ENCODE measurements around the gene CD163L1. TPM values are rescaled to one million over a fixed set of nuclear protein-coding genes. Genes with fewer than 3 reads are reported as not detected.

The CD163L1 gene
- total RNA-seq, 2 donors from 2014 or later = 0.42 to 0.99 TPM

GRCh38 chr12:7373226-7373625 is 70.7 kb downstream of the CD163L1 start:
- Histone ChIP-seq H3K4me3 (ENCODE audit: low read length) (no peak overlapping the region), H3K9me3 (ENCODE audit: control insufficient read depth, low read length) (peaks cover 12% of the 10 kb centered on the region), H3K9ac (ENCODE audit: extremely low read depth, low read length, poor library complexity, severe bottlenecking) (no peak overlapping the region), H3K27me3 (ENCODE audit: control insufficient read depth, insufficient read depth, low read length, poor library complexity, severe bottlenecking) (no peaks in the 10 kb centered on the region), H3K27ac (ENCODE audit: low read depth, low read length) (no peak overlapping the region), H3K36me3 (ENCODE audit: control insufficient read depth, insufficient read depth, low read length) (no peaks in the 10 kb centered on the region), H3K4me1 (ENCODE audit: control insufficient read depth, insufficient read depth, low read length) (no peaks in the 10 kb centered on the region)
- H3K9me3 Mint-ChIP-seq = peaks cover 11% of the 10 kb centered on the region
- DNase-seq = no peak
- no peaks in the 10 kb centered on the region for H3K4me1 Mint-ChIP-seq
- H3K27ac Mint-ChIP-seq = no peak overlapping the region
- TF ChIP-seq, protein P1, sequence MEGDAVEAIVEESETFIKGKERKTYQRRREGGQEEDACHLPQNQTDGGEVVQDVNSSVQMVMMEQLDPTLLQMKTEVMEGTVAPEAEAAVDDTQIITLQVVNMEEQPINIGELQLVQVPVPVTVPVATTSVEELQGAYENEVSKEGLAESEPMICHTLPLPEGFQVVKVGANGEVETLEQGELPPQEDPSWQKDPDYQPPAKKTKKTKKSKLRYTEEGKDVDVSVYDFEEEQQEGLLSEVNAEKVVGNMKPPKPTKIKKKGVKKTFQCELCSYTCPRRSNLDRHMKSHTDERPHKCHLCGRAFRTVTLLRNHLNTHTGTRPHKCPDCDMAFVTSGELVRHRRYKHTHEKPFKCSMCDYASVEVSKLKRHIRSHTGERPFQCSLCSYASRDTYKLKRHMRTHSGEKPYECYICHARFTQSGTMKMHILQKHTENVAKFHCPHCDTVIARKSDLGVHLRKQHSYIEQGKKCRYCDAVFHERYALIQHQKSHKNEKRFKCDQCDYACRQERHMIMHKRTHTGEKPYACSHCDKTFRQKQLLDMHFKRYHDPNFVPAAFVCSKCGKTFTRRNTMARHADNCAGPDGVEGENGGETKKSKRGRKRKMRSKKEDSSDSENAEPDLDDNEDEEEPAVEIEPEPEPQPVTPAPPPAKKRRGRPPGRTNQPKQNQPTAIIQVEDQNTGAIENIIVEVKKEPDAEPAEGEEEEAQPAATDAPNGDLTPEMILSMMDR (conservative IDR thresholded peaks at IDR 0.05) = no peak
- peaks cover 1% of the 10 kb centered on the region for H3K27me3 Mint-ChIP-seq (ENCODE audit: insufficient read depth)
- WGBS, 2 experiments (ENCODE audit: insufficient coverage in 1 of 2, insufficient read length in 1 of 2) = 92 to 93% methylated on average over 3 to 6 of the region's 6 CpGs
- H3K36me3 Mint-ChIP-seq (ENCODE audit: low read depth) = no peaks in the 10 kb centered on the region
- H3K4me3 Mint-ChIP-seq = no peak overlapping the region

GRCh38 chr12:7369274-7369729 is 74.7 kb downstream of the CD163L1 start:
- no peaks in the 10 kb centered on the region for H3K36me3 ChIP-seq (ENCODE audit: control insufficient read depth, insufficient read depth, low read length)
- Mint-ChIP-seq H3K27me3 (ENCODE audit: insufficient read depth) (peaks cover 1% of the 10 kb centered on the region), H3K27ac (no peak overlapping the region), H3K36me3 (ENCODE audit: low read depth) (no peaks in the 10 kb centered on the region), H3K9me3 (peaks cover 9% of the 10 kb centered on the region), H3K4me3 (no peak overlapping the region), H3K4me1 (peaks cover 4% of the 10 kb centered on the region)
- no peak overlapping the region for H3K27ac ChIP-seq (ENCODE audit: low read depth, low read length)
- H3K27me3 ChIP-seq (ENCODE audit: control insufficient read depth, insufficient read depth, low read length, poor library complexity, severe bottlenecking) = no peaks in the 10 kb centered on the region
- H3K9me3 ChIP-seq (ENCODE audit: control insufficient read depth, low read length) = peaks cover 12% of the 10 kb centered on the region
- H3K9ac ChIP-seq (ENCODE audit: extremely low read depth, low read length, poor library complexity, severe bottlenecking) = no peak overlapping the region
- DNase-seq = no peak
- TF ChIP-seq, protein P1 (conservative IDR thresholded peaks at IDR 0.05) = no peak
- peaks cover 3% of the 10 kb centered on the region for H3K4me1 ChIP-seq (ENCODE audit: control insufficient read depth, insufficient read depth, low read length)
- 93 to 97% methylated on average over 7 to 10 of the region's 10 CpGs for WGBS, 2 experiments (ENCODE audit: insufficient coverage in 1 of 2, insufficient read length in 1 of 2)
- no peak overlapping the region for H3K4me3 ChIP-seq (ENCODE audit: low read length)

GRCh38 chr12:7362734-7363133 is 81.2 kb downstream of the CD163L1 start:
- Histone ChIP-seq H3K27ac (ENCODE audit: low read depth, low read length) (no peak overlapping the region), H3K27me3 (ENCODE audit: control insufficient read depth, insufficient read depth, low read length, poor library complexity, severe bottlenecking) (no peaks in the 10 kb centered on the region), H3K9ac (ENCODE audit: extremely low read depth, low read length, poor library complexity, severe bottlenecking) (no peak overlapping the region), H3K4me3 (ENCODE audit: low read length) (no peak overlapping the region), H3K9me3 (ENCODE audit: control insufficient read depth, low read length) (peaks cover 12% of the 10 kb centered on the region), H3K4me1 (ENCODE audit: control insufficient read depth, insufficient read depth, low read length) (peaks cover under 1% of the 10 kb centered on the region), H3K36me3 (ENCODE audit: control insufficient read depth, insufficient read depth, low read length) (no peaks in the 10 kb centered on the region)
- H3K27me3 Mint-ChIP-seq (ENCODE audit: insufficient read depth) = no peaks in the 10 kb centered on the region
- H3K4me1 Mint-ChIP-seq = peaks cover 2% of the 10 kb centered on the region
- H3K27ac Mint-ChIP-seq = no peak overlapping the region
- H3K36me3 Mint-ChIP-seq (ENCODE audit: low read depth) = no peaks in the 10 kb centered on the region
- 85% methylated on average over 3 of the region's 3 CpGs; no CpG with 5 or more reads in 1 of the 2 experiments for WGBS, 2 experiments (ENCODE audit: insufficient coverage in 1 of 2, insufficient read length in 1 of 2)
- no peak for DNase-seq
- H3K9me3 Mint-ChIP-seq = peaks cover 5% of the 10 kb centered on the region
- TF ChIP-seq, protein P1 (conservative IDR thresholded peaks at IDR 0.05) = no peak
- H3K4me3 Mint-ChIP-seq = no peak overlapping the region

Data from endodermal cell (in vitro differentiated cells).